H1 (cell line): ENCODE data around the gene TNFRSF6B. TPM values are rescaled to one million over a fixed set of nuclear protein-coding genes. Genes with fewer than 3 reads are reported as not detected.

Source experiments
- CTCF ChIA-PET: fragments of 300-600 bp; sonication (Branson Sonifier 250); formaldehyde crosslinking; loops from one replicate; lab custom pipeline; 2021; ENCODE audit not compliant: partially characterized antibody; lab: Charles Lee
- POLR2A ChIA-PET: fragments of 300-600 bp; sonication (Branson Sonifier 250); formaldehyde crosslinking; loops from one replicate; lab custom pipeline; 2021; ENCODE audit warnings: inconsistent platforms; ENCODE audit not compliant: partially characterized antibody; lab: Charles Lee
- DNase-seq, 2 experiments: peaks; one replicate each; pipeline versions ENCODE4 v3.0.0 to v3.0.0-alpha.2; 2010 to 2022; ENCODE audit warnings: low spot score in 2 of 2, low read depth in 1 of 2, mixed read lengths in 1 of 2
- FAIRE-seq: peaks from 2 replicates; lab custom pipeline; 2011; peaks lifted over from hg19 to GRCh38; lab: Jason Lieb, UNC
- H2AFZ ChIP-seq: 2 replicates; pipeline ENCODE4 v1.8.1; 2012; ENCODE audit warnings: low read length, inconsistent platforms
- H2AK5ac ChIP-seq: 2 replicates; pipeline ENCODE4 v1.6.1; 2013; ENCODE audit warnings: low read depth, low read length
- H2BK120ac ChIP-seq: replicated peaks from 2 replicates; pipeline ENCODE3; 2013; ENCODE audit warnings: low read depth, low read length, inconsistent platforms
- H2BK12ac ChIP-seq: 2 replicates; pipeline ENCODE4 v1.6.1; 2013; ENCODE audit warnings: low read depth, low read length
- H2BK15ac ChIP-seq: 2 replicates; pipeline ENCODE4 v1.6.1; 2013; ENCODE audit warnings: low read length
- H2BK20ac ChIP-seq: 2 replicates; pipeline ENCODE4 v1.6.1; 2013; ENCODE audit warnings: low read length
- H2BK5ac ChIP-seq: 2 replicates; pipeline ENCODE4 v1.6.1; 2013; ENCODE audit warnings: low read depth, low read length
- H3K14ac ChIP-seq: 2 replicates; pipeline ENCODE4 v1.6.1; 2013; ENCODE audit warnings: inconsistent platforms; ENCODE audit not compliant: insufficient read length
- H3K18ac ChIP-seq: 2 replicates; pipeline ENCODE4 v1.6.1; 2013; ENCODE audit warnings: low read length; ENCODE audit errors: extremely low read depth
- H3K23ac ChIP-seq: 2 replicates; pipeline ENCODE4 v1.6.1; 2013; ENCODE audit warnings: inconsistent platforms; ENCODE audit not compliant: insufficient read length
- H3K23me2 ChIP-seq: 2 replicates; pipeline ENCODE4 v1.6.1; 2013; ENCODE audit warnings: low read depth, low read length
- H3K27ac ChIP-seq: 2 replicates; pipeline ENCODE4 v1.6.1; 2011; ENCODE audit warnings: low read depth, low read length, inconsistent platforms
- H3K27me3 ChIP-seq, 4 experiments: replicated peaks in 1 of 4; 1 replicate in 1 of 4; 2 replicates in 3 of 4; pipeline versions ENCODE4 v1.6.1 to v1.8.1; 2011 to 2013; ENCODE audit warnings: low read length in 3 of 4, mild to moderate bottlenecking in 3 of 4, inconsistent platforms in 2 of 4, mixed read lengths in 2 of 4, moderate library complexity in 1 of 4; ENCODE audit not compliant: control insufficient read depth in 3 of 4, insufficient read depth in 3 of 4; ENCODE audit errors: extremely low read depth in 1 of 4
- H3K36me3 ChIP-seq, 4 experiments: 2 replicates each; pipeline versions ENCODE4 v1.6.1 to v1.8.1; 2011 to 2013; ENCODE audit warnings: mild to moderate bottlenecking in 4 of 4, low read length in 3 of 4, moderate library complexity in 2 of 4, control low read depth in 1 of 4, inconsistent platforms in 1 of 4; ENCODE audit not compliant: insufficient read depth in 4 of 4, control insufficient read depth in 2 of 4
- H3K4ac ChIP-seq: replicated peaks from 2 replicates; pipeline ENCODE3; 2013; ENCODE audit warnings: low read length, low read depth, mixed read lengths, inconsistent platforms; ENCODE audit not compliant: insufficient read length
- H3K4me1 ChIP-seq, 4 experiments: replicated peaks in 1 of 4; 1 replicate in 1 of 4; 2 replicates in 3 of 4; pipeline versions ENCODE4 v1.6.1 to v1.8.1; 2011 to 2013; ENCODE audit warnings: low read length in 3 of 4, inconsistent platforms in 2 of 4, mixed read lengths in 1 of 4; ENCODE audit not compliant: insufficient read depth in 4 of 4, control insufficient read depth in 3 of 4
- H3K4me2 ChIP-seq, 2 experiments: 2 replicates each; pipeline versions ENCODE4 v1.6.1 to v1.8.1; 2011 to 2013; ENCODE audit warnings: low read depth in 2 of 2, low read length in 2 of 2, control low read depth in 1 of 2, inconsistent platforms in 1 of 2, mild to moderate bottlenecking in 1 of 2; ENCODE audit not compliant: insufficient read depth in 1 of 2
- H3K4me3 ChIP-seq, 4 experiments: fragments of 200-600, 300-600 bp in 1 of 4; sonication (generic), shearing (Covaris generic), sonication (Bioruptor Twin) in 1 of 4; 2 replicates each; pipeline versions ENCODE4 v1.5.1 to v1.8.1; 2011 to 2016; ENCODE audit warnings: low read length in 4 of 4, low read depth in 3 of 4, control low read depth in 2 of 4, inconsistent platforms in 2 of 4, mild to moderate bottlenecking in 2 of 4, mixed read lengths in 1 of 4, moderate library complexity in 1 of 4; ENCODE audit not compliant: insufficient read depth in 2 of 4; ENCODE audit errors: extremely low read depth in 1 of 4
- H3K56ac ChIP-seq: replicated peaks from 2 replicates; pipeline ENCODE3; 2013; ENCODE audit warnings: low read depth, mild to moderate bottlenecking, mixed read lengths, low read length, inconsistent platforms; ENCODE audit not compliant: insufficient read length
- H3K79me1 ChIP-seq: 2 replicates; pipeline ENCODE4 v1.6.1; 2013; ENCODE audit warnings: low read depth, low read length, control low read depth
- H3K79me2 ChIP-seq, 2 experiments: 2 replicates each; pipeline versions ENCODE4 v1.6.1 to v1.8.1; 2012 to 2013; ENCODE audit warnings: low read length in 2 of 2, mild to moderate bottlenecking in 2 of 2, inconsistent platforms in 1 of 2; ENCODE audit not compliant: insufficient read depth in 2 of 2, control insufficient read depth in 1 of 2
- H3K9ac ChIP-seq, 4 experiments: replicated peaks in 1 of 4; 1 replicate in 1 of 4; 2 replicates in 3 of 4; pipeline versions ENCODE4 v1.6.1 to v1.8.1; 2011 to 2013; ENCODE audit warnings: low read depth in 3 of 4, low read length in 3 of 4, control low read depth in 2 of 4, mild to moderate bottlenecking in 2 of 4, moderate library complexity in 2 of 4, inconsistent platforms in 1 of 4; ENCODE audit errors: extremely low read depth in 1 of 4
- H3K9me3 ChIP-seq, 2 experiments: 2 replicates each; pipeline versions ENCODE4 v1.6.1 to v1.8.1; 2012 to 2013; ENCODE audit warnings: mild to moderate bottlenecking in 2 of 2, moderate library complexity in 2 of 2, control low read depth in 1 of 2, inconsistent platforms in 1 of 2, low read depth in 1 of 2, low read length in 1 of 2, mixed read lengths in 1 of 2; ENCODE audit not compliant: insufficient read depth in 2 of 2
- H4K20me1 ChIP-seq, 2 experiments: replicated peaks in 1 of 2; 2 replicates each; pipeline versions ENCODE3 to v1.8.1; 2011 to 2013; ENCODE audit warnings: inconsistent platforms in 2 of 2, low read length in 2 of 2, mild to moderate bottlenecking in 1 of 2; ENCODE audit not compliant: insufficient read depth in 2 of 2, control insufficient read depth in 1 of 2
- H4K5ac ChIP-seq: 2 replicates; pipeline ENCODE4 v1.6.1; 2013; ENCODE audit warnings: low read length, low read depth, mixed read lengths, inconsistent platforms; ENCODE audit not compliant: insufficient read length
- H4K8ac ChIP-seq: 2 replicates; pipeline ENCODE4 v1.8.0; 2013; ENCODE audit warnings: mild to moderate bottlenecking, moderate library complexity, low read length, inconsistent platforms; ENCODE audit not compliant: insufficient read depth; ENCODE audit errors: extremely low read depth
- H4K91ac ChIP-seq: replicated peaks from 2 replicates; pipeline ENCODE3; 2013; ENCODE audit warnings: low read length, mixed read lengths, inconsistent platforms; ENCODE audit not compliant: insufficient read length
- CHD2 ChIP-seq: IDR thresholded peaks from 2 replicates; pipeline ENCODE4 v1.6.1; 2012; ENCODE audit warnings: low read length, improper control_type of control experiment
- CTBP2 ChIP-seq: IDR thresholded peaks from 2 replicates; pipeline ENCODE4 v1.7.0; 2011; ENCODE audit warnings: borderline replicate concordance, mild to moderate bottlenecking, moderate library complexity, mixed read lengths, low read length; ENCODE audit not compliant: insufficient read depth, insufficient read length
- E2F6 ChIP-seq: IDR thresholded peaks from 2 replicates; pipeline ENCODE4 v1.6.1; 2012; ENCODE audit warnings: inconsistent platforms
- EP300 ChIP-seq, 2 experiments: IDR thresholded peaks; 1 replicate in 1 of 2; 2 replicates in 1 of 2; pipeline ENCODE4 v1.6.1; 2011 to 2012; ENCODE audit warnings: low read depth in 2 of 2, low read length in 2 of 2, mild to moderate bottlenecking in 2 of 2, borderline replicate concordance in 1 of 2, inconsistent platforms in 1 of 2, moderate library complexity in 1 of 2
- GABPA ChIP-seq: IDR thresholded peaks from 2 replicates; pipeline ENCODE4 v1.6.1; 2011; ENCODE audit warnings: mild to moderate bottlenecking, low read length, moderate library complexity, borderline replicate concordance; ENCODE audit not compliant: insufficient read depth
- HDAC6 ChIP-seq: IDR thresholded peaks from one replicate; pipeline ENCODE4 v1.7.1; 2012; ENCODE audit warnings: low read depth, mild to moderate bottlenecking, inconsistent platforms, low read length, moderate library complexity
- KDM1A ChIP-seq: fragments of 200-600, 300-600 bp; sonication (generic); IDR thresholded peaks from 2 replicates; pipeline ENCODE4 v1.7.1; 2016; ENCODE audit warnings: mild to moderate bottlenecking, low read length, borderline replicate concordance
- RBBP5 ChIP-seq: IDR thresholded peaks from 2 replicates; pipeline ENCODE4 v1.7.1; 2012; ENCODE audit warnings: low read depth, mild to moderate bottlenecking, inconsistent platforms, low read length, moderate library complexity, borderline replicate concordance
- WGBS, 2 experiments: shearing (Covaris generic) in 1 of 2; methylation state at CpG; one replicate each; pipeline versions ENCODE4 v1.1.6 to v1.1.7; 2013 to 2015; ENCODE audit warnings: low lambda C conversion rate in 2 of 2, mixed read lengths in 2 of 2, inconsistent platforms in 1 of 2, low coverage in 1 of 2, missing lambda C conversion rate in 1 of 2; ENCODE audit not compliant: insufficient replicate concordance in 2 of 2, insufficient coverage in 1 of 2, insufficient read length in 1 of 2; ENCODE audit errors: extremely low coverage in 1 of 2, missing lambda C conversion rate in 1 of 2; 5-methylcytosine and 5-hydroxymethylcytosine counted together
- polyA plus RNA-seq, 7 experiments: library from polyadenylated mRNA; depleted of rRNA in 3 of 7; stranded (reverse) in 5 of 7; unstranded in 2 of 7; fragments of >200 nt in 5 of 7; fragments of 200-250 nt in 2 of 7; gene quantifications; 1 replicate in 5 of 7; 2 replicates in 1 of 7; 4 replicates in 1 of 7; pipeline versions ENCODE4 v1.2.1 to v1.2.3, GENCODE V29; 2011 to 2013; ENCODE audit warnings: missing spikeins in 2 of 7, mixed read lengths in 2 of 7
- total RNA-seq: library from RNA; stranded (reverse); fragmentation: NEBNext Ultra II Directional; extraction: Animal tissue kit (Norgen Biotek cat#: 25700); gene quantifications from 2 replicates; pipeline ENCODE4 v1.2.1, GENCODE V29; 2021
- TF ChIP-seq, protein P1 (sequence below): IDR thresholded peaks from 2 replicates; pipeline ENCODE4 v1.6.1; 2012; ENCODE audit warnings: inconsistent platforms

Gene TNFRSF6B
- total and polyA plus RNA-seq, 2 of the 8 experiments (the other 6 are each of a cell fraction or from before 2014, with no cell fraction given) = 3.1 TPM; not detected in 1

DNA sequence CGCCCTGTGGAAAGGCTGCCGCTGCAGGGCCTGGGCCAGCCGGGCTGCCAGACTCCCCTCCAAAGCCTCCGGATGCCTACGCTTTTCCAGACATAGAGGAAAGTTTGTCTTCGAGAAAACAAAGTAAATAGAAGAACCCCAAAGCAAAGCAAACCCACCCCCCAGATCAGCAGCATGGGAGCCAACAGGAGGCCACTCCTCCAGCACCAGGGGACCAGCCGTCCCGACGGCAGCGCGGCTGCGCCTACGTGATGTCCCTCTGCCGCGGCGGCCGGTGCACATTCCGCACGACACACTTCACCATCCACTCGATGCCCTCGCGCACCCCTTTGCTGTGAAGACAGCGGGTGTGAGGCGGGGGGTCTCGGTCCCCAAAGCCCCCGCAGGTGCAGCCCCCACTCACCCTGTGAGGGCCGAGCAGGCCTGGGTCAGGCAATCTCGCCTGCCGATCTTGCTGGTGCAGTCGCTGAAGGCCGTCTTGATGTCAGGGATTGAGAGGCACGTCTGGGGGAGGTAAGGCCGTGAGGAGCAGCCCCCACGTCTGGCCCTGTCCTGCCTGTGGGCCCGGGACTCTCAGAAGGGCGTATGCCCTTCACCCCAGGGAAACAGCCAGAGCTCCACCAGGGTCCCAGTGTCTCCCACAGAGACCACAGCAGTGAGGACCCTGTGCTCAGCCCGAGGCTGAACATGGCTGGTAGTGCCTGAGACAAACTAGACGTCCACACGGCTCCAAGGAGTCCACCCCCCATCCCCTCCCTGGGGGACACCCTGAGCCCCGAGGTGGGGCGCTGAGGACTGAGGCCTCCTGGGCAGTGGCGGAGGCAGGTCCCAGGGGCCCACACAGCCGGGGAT, 4.0 kb downstream of the TNFRSF6B start:
- Histone ChIP-seq H3K27ac (no peak overlapping the region), H3K9me3 (no peaks in the 10 kb centered on the region), H2AFZ (no peak overlapping the region), H4K91ac (no peak overlapping the region), H2AK5ac (no peak overlapping the region), H2BK12ac (no peak overlapping the region), H2BK5ac (no peak overlapping the region), H4K5ac (no peak overlapping the region), H3K14ac (no peak overlapping the region), H2BK120ac (no peak overlapping the region), H2BK15ac (no peak overlapping the region), H4K8ac (0 out of 2 replicates have a peak overlapping the region, but pooled peaks have one; percentile 2), H3K79me1 (0 out of 2 replicates have a peak, but pooled peaks cover 2% of the 10 kb centered on the region), H3K4ac (no peak overlapping the region), H3K23me2 (peaks cover 5% of the 10 kb centered on the region; the same call in 1 of the 2 replicates), H3K18ac (no peak overlapping the region), H3K56ac (no peak overlapping the region), H3K23ac (no peak overlapping the region), H3K27me3 (no peaks in the 10 kb centered on the region), H3K79me2 (no peaks in the 10 kb centered on the region), H3K4me1 (peaks cover 0 to 12% (median 7%) of the 10 kb centered on the region in 4 experiments; a peak in 4 of 7 replicates), H3K4me2 (no peak overlapping the region), H2BK20ac (no peak overlapping the region), H3K9ac (no peak overlapping the region; a peak in 1 of 7 replicates), H3K4me3 (no peak overlapping the region), H3K36me3 (peaks cover 0 to 10% (median 5%) of the 10 kb centered on the region in 4 experiments; a peak in 5 of 8 replicates), H4K20me1 (peaks cover 2 to 13% of the 10 kb centered on the region in 2 experiments)
- ChIA-PET POLR2A (interaction anchor here (1.1 to 4.1 kb wide), 5 partner anchors 9 to 407 kb away, joined by 3 to 15 read pairs (median 5); partner anchors contain the start of genes RTEL1 and SLC2A4RG), CTCF (interaction anchor here (0.7 kb wide), 1 partner anchor 109 kb away, joined by 3 read pairs; no protein-coding TSS in a partner anchor)
- no peak for DNase-seq
- FAIRE-seq = no peak
- 95% methylated on average over 43 of the region's 43 CpGs; no CpG with 5 or more reads in 1 of the 2 experiments for WGBS, 2 experiments
- TF ChIP-seq E2F6 (no peak), KDM1A (no peak), HDAC6 (no peak), CHD2 (no peak), EP300 (IDR thresholded peaks at IDR 0.05; ENCODE audit: borderline replicate concordance in 1 of 2, low read depth in 2 of 2, low read length in 2 of 2) (no peak), CTBP2 (no peak), RBBP5 (no peak), GABPA (no peak)
- TF ChIP-seq, protein P1, sequence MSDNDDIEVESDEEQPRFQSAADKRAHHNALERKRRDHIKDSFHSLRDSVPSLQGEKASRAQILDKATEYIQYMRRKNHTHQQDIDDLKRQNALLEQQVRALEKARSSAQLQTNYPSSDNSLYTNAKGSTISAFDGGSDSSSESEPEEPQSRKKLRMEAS = no peak
